Coronary artery (tissue), 2 donors: Measurements from ENCODE around the gene TUBB6.

Experiments used
- DNase-seq: peaks from one replicate; pipeline ENCODE4 v3.0.0-alpha.2; 2017; ENCODE audit warnings: low spot score
- H3K27ac ChIP-seq, 2 donors: fragments of 200-600 bp; sonication (generic); one replicate each; pipeline ENCODE4 v1.5.1; 2016 to 2019
- H3K4me3 ChIP-seq: fragments of 200-600 bp; sonication (generic); 2 replicates; pipeline ENCODE4 v1.5.1; 2016; ENCODE audit warnings: mild to moderate bottlenecking, moderate library complexity
- TF ChIP-seq, protein P1 (sequence below): fragments of 200-600 bp; sonication (generic); IDR thresholded peaks from one replicate; pipeline ENCODE4 v1.5.1; 2019; ENCODE audit warnings: antibody characterized with exemption

Gene TUBB6

DNA sequence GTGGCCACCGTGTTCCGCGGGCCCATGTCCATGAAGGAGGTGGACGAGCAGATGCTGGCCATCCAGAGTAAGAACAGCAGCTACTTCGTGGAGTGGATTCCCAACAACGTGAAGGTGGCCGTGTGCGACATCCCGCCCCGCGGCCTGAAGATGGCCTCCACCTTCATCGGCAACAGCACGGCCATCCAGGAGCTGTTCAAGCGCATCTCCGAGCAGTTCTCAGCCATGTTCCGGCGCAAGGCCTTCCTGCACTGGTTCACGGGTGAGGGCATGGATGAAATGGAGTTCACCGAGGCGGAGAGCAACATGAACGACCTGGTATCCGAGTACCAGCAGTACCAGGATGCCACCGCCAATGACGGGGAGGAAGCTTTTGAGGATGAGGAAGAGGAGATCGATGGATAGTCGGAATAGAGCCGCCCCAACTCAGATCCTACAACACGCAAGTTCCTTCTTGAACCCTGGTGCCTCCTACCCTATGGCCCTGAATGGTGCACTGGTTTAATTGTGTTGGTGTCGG, 17.7 kb downstream of the TUBB6 start:
- no peak overlapping the region for H3K27ac ChIP-seq

DNA sequence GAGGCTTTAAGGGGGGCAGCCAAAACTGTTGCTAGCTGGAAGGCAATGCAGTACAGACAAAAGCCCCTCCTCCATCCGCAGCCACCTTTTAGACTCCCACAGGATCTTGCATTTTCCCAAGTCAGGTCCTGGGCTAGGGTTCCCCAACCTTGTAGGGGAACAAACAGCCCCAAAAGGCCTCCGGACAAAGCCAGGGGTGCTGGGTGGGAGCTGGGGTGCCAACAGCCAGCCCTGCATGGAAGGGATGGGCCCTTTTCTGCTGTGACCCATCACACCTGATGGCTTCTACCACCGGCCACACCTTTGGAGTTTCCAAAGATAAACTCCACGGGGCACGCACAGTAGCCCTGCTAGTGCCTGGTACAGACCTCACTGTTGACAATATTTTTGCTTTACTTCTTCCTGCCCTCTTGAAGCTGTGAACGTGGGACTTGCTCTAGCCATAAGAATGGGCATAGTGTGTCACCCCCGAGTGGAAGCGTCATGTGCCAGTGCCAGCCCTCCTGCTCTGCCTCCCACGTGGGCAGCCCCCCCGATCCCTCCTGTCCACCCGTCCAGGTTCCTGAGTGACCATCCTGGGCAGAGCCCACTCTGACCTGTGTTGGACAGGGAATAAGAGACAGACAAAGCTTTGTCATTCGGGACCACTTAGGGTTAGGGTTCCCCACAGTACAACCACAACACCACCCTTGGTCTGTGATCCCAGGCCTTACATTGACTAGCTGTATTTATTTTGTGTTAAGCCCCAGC, 18.8 kb downstream of the TUBB6 start:
- TF ChIP-seq, protein P1, sequence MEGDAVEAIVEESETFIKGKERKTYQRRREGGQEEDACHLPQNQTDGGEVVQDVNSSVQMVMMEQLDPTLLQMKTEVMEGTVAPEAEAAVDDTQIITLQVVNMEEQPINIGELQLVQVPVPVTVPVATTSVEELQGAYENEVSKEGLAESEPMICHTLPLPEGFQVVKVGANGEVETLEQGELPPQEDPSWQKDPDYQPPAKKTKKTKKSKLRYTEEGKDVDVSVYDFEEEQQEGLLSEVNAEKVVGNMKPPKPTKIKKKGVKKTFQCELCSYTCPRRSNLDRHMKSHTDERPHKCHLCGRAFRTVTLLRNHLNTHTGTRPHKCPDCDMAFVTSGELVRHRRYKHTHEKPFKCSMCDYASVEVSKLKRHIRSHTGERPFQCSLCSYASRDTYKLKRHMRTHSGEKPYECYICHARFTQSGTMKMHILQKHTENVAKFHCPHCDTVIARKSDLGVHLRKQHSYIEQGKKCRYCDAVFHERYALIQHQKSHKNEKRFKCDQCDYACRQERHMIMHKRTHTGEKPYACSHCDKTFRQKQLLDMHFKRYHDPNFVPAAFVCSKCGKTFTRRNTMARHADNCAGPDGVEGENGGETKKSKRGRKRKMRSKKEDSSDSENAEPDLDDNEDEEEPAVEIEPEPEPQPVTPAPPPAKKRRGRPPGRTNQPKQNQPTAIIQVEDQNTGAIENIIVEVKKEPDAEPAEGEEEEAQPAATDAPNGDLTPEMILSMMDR: no peak
- no peak for DNase-seq
- Histone ChIP-seq H3K27ac (peak overlapping the region in 1 of 2 donors; percentile 77), H3K4me3 (no peak overlapping the region)

More for the DNA sequence above, 17.7 kb downstream of the TUBB6 start:
- TF ChIP-seq, protein P1: no peak
- peak; percentile 69 for DNase-seq
- no peak overlapping the region for H3K4me3 ChIP-seq

DNA sequence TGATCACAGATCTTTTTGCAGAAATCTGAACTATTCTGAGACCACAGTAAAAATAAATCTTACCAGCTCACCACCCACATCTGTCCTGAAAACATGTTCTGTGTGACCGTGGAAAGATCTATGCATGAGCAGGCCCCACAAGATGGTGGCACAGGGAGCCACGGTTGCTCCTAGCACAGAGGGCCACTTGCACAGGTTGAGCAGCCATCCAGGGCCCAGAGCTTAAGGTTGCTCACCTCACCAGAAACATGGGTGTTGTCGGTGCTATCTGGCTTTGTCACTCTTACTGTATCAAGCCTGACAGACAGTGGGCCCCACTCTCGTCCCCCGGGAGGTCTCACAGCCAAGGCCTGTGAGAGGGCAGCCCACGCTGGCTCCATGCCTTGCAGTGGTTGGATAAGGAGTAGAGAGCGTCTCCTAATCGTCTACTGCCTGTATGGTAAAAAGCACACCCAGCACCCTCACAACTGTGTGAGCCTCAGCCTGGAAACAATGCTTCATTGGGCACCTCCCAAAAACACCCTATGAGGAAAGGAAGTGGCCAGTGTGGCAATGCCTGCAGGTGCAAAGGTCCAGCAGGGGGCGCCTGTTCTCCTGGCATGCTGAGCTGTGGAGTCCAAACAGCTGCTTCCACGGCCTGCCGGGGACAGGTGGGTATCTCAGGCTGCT, 19.6 kb downstream of the TUBB6 start:
- H3K4me3 ChIP-seq: peak overlapping the region; percentile 28
- DNase-seq: no peak
- TF ChIP-seq, protein P1: peak; percentile 62
- H3K27ac ChIP-seq: peak overlapping the region in 1 of 2 donors; percentile 77

DNA sequence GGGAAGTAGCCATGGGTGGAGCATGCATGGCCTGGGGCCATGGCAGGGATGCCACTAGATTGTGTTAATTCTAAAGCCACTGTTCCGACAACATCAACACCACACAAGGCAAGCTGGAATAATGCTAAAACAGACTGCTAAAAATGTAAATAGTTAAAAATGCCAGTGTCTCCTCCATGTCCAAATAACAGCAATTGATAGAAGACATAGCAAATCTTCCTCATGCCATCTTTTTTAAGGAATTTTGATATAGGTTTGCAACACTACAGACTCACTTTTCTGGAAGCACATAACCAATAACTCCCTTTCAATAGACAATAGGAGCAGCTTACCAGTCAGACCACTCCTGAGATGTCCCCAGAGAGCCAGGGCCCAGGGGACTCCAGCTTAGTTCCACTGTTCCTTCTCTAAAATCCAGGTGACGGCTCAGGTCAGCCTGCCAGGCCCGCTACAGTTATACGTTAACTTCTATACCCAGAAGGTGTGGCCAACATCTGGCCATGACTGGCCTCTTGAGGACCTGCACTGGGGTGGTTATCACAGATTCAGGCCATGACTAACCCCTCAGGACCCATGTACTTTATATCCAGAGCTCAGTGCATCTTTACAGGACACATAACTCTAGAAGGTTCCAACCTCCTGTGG, 20.3 kb downstream of the TUBB6 start:
- H3K27ac ChIP-seq: peak overlapping the region in 1 of 2 donors; percentile 77
- DNase-seq: no peak
- TF ChIP-seq, protein P1: peak; percentile 11
- peak overlapping the region; percentile 28 for H3K4me3 ChIP-seq

DNA sequence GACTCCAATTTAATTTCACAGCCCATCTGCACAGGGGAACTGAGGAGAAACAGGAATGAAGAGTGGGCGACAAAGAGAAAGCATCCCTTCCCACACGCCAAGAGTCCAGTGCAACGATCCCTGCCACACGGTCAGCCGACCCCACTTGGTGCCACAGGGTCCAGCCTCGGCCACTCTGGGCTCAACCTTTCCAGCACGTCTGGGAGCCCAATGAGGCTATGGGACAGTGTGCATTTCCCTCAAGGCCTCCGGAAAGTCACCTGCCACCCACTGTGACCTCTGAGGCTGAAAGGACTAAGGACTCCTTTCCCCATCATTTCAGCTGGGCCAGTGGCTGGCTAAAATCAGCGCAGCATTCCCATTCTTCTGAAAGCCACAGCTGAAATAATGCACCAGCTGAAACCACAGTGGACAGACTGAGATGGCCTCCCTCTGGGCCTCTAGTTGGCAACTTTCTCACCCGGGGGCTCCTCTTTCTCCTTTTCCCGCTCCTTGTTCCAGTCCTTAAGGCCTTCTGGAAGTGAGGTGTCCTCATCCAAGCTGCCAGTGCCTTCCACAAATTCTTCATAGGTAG, 21.2 kb downstream of the TUBB6 start:
- no peak overlapping the region for H3K4me3 ChIP-seq
- TF ChIP-seq, protein P1: no peak
- DNase-seq: no peak
- no peak overlapping the region for H3K27ac ChIP-seq

DNA sequence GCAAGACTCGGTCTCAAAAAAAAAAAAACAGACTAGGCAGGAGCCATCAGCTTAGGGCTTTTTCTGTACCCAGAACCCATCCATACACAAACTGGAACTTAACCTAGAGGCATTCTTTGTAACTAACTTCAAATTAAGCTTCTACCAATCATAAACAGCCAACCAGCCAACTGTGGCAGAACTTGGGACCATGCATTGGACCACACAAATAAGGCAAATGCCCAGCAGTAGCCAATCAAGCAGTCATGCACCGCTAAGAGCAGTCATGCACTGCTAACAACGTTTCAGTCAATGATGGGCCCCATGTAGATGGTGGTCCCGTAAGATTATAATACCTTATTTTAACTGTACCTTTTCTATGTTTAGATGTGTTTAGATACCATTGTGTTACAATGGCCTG, 22.7 kb downstream of the TUBB6 start:
- H3K27ac ChIP-seq: no peak overlapping the region
- H3K4me3 ChIP-seq: no peak overlapping the region
- TF ChIP-seq, protein P1: no peak
- no peak for DNase-seq
